Sigmoid colon (tissue), 4 donors: ENCODE results near the gene ATF6B.

Source experiments
- EP300 ChIP-seq, 4 donors: sonication (generic); formaldehyde crosslinking; IDR thresholded peaks; one replicate each; pipeline ENCODE4 v1.6.1; 2017; ENCODE audit warnings: antibody characterized with exemption in 4 of 4
- POLR2A ChIP-seq, 2 donors: fragments of 450-650 bp; IDR thresholded peaks; one replicate each; pipeline ENCODE4 v1.6.1; 2016; ENCODE audit warnings: antibody characterized with exemption in 2 of 2, mild to moderate bottlenecking in 2 of 2, moderate library complexity in 2 of 2
- POLR2AphosphoS5 ChIP-seq, 4 donors: sonication (generic); formaldehyde crosslinking; IDR thresholded peaks; one replicate each; pipeline ENCODE4 v1.6.1; 2017; ENCODE audit warnings: antibody characterized with exemption in 4 of 4
- TF ChIP-seq, protein P1 (sequence below), 4 experiments: fragments of 450-650 bp in 3 of 4; fragments of 200-600 bp in 1 of 4; IDR thresholded peaks; one replicate each; pipeline ENCODE4 v1.5.1; 2016 to 2019; ENCODE audit warnings: antibody characterized with exemption in 4 of 4, mild to moderate bottlenecking in 3 of 4, moderate library complexity in 2 of 4

DNA sequence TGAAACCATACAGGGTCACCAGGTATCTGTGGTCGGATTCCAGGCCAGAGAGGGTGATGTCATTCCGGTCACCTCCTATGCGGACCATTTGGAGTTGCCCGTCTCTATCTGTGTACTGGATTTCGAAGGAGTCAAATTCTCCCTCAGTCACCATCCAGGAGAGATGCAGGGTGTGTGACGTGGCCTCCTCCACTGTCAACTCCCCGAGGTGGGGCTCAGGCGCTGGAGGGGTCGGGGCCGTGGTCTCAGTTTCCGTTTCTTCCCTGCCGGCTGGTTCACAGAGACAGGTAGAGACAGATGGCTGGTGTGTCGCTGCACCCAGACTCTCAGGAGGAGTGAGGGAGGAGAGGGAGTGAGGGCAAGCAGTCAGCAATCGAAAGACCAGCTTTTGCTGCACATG lies 59.2 kb downstream of the ATF6B start:
- TF ChIP-seq, protein P1, sequence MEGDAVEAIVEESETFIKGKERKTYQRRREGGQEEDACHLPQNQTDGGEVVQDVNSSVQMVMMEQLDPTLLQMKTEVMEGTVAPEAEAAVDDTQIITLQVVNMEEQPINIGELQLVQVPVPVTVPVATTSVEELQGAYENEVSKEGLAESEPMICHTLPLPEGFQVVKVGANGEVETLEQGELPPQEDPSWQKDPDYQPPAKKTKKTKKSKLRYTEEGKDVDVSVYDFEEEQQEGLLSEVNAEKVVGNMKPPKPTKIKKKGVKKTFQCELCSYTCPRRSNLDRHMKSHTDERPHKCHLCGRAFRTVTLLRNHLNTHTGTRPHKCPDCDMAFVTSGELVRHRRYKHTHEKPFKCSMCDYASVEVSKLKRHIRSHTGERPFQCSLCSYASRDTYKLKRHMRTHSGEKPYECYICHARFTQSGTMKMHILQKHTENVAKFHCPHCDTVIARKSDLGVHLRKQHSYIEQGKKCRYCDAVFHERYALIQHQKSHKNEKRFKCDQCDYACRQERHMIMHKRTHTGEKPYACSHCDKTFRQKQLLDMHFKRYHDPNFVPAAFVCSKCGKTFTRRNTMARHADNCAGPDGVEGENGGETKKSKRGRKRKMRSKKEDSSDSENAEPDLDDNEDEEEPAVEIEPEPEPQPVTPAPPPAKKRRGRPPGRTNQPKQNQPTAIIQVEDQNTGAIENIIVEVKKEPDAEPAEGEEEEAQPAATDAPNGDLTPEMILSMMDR (IDR thresholded peaks at IDR 0.05): no peak
- TF ChIP-seq EP300 (IDR thresholded peaks at IDR 0.05) (no peak), POLR2A (IDR thresholded peaks at IDR 0.05) (no peak), POLR2AphosphoS5 (IDR thresholded peaks at IDR 0.05) (no peak)
